ENCODE measurements around the gene IKZF3.
"Not testable (repeated sequence)": the region's sequence is repeated elsewhere in the genome, so short reads cannot be mapped to it uniquely, and the experiment has no call there.

Gene IKZF3

GRCh38 chr17:39727556-39727955 lies 136.6 kb downstream of the IKZF3 start:
- peaks cover 16% of the 10 kb centered on the region for H3K4me1 Mint-ChIP-seq (ENCODE audit: low read depth)
- no peaks in the 10 kb centered on the region for H3K27me3 Mint-ChIP-seq
- no peak overlapping the region for H3K4me3 Mint-ChIP-seq
- no peak overlapping the region for H3K27ac Mint-ChIP-seq
- H3K36me3 Mint-ChIP-seq, result peaks cover 3% of the 10 kb centered on the region
- no peaks in the 10 kb centered on the region for H3K9me3 Mint-ChIP-seq (ENCODE audit: low read depth)

- no peak overlapping the region for H3K27ac Mint-ChIP-seq
- H3K4me1 Mint-ChIP-seq (ENCODE audit: low read depth), result peaks cover 14% of the 10 kb centered on the region
- H3K4me3 Mint-ChIP-seq, result no peak overlapping the region
- peaks cover 3% of the 10 kb centered on the region for H3K36me3 Mint-ChIP-seq
- H3K9me3 Mint-ChIP-seq (ENCODE audit: low read depth), result no peaks in the 10 kb centered on the region
- H3K27me3 Mint-ChIP-seq, result no peaks in the 10 kb centered on the region
These were observed 137.5 kb downstream of the IKZF3 start for GRCh38 chr17:39726617-39727016.

GRCh38 chr17:39725923-39726322 lies 138.2 kb downstream of the IKZF3 start:
- not testable (repeated sequence) for H3K9me3 Mint-ChIP-seq (ENCODE audit: low read depth); H3K27ac Mint-ChIP-seq; H3K36me3 Mint-ChIP-seq; H3K27me3 Mint-ChIP-seq; H3K4me3 Mint-ChIP-seq
- peaks cover 14% of the 10 kb centered on the region for H3K4me1 Mint-ChIP-seq (ENCODE audit: low read depth)

- H3K27me3 Mint-ChIP-seq, result no peaks in the 10 kb centered on the region
- H3K9me3 Mint-ChIP-seq (ENCODE audit: low read depth), result no peaks in the 10 kb centered on the region
- no peak overlapping the region for H3K27ac Mint-ChIP-seq
These were observed 139.4 kb downstream of the IKZF3 start for GRCh38 chr17:39724731-39725130.

GRCh38 chr17:39722965-39723848 lies 140.9 kb downstream of the IKZF3 start:
- H3K4me1 Mint-ChIP-seq (ENCODE audit: low read depth), result no peaks in the 10 kb centered on the region
- no peak overlapping the region for H3K27ac Mint-ChIP-seq

More at GRCh38 chr17:39724731-39725130, 139.4 kb downstream of the IKZF3 start:
- Mint-ChIP-seq H3K4me3 (no peak overlapping the region), H3K4me1 (ENCODE audit: low read depth) (peaks cover 13% of the 10 kb centered on the region), H3K36me3 (peaks cover 3% of the 10 kb centered on the region)

GRCh38 chr17:39722104-39722503 lies 142.0 kb downstream of the IKZF3 start:
- peaks cover 2% of the 10 kb centered on the region for H3K36me3 Mint-ChIP-seq
- H3K9me3 Mint-ChIP-seq (ENCODE audit: low read depth), result no peaks in the 10 kb centered on the region
- no peak overlapping the region for H3K4me3 Mint-ChIP-seq
- no peaks in the 10 kb centered on the region for H3K4me1 Mint-ChIP-seq (ENCODE audit: low read depth)
- no peaks in the 10 kb centered on the region for H3K27me3 Mint-ChIP-seq
- H3K27ac Mint-ChIP-seq, result no peak overlapping the region

More at GRCh38 chr17:39722965-39723848, 140.9 kb downstream of the IKZF3 start:
- H3K9me3 Mint-ChIP-seq (ENCODE audit: low read depth), result no peaks in the 10 kb centered on the region
- H3K27me3 Mint-ChIP-seq, result no peaks in the 10 kb centered on the region
- H3K36me3 Mint-ChIP-seq, result peaks cover 2% of the 10 kb centered on the region
- no peak overlapping the region for H3K4me3 Mint-ChIP-seq

- Mint-ChIP-seq H3K4me1 (ENCODE audit: low read depth) (no peaks in the 10 kb centered on the region), H3K36me3 (peaks cover 2% of the 10 kb centered on the region), H3K27ac (no peak overlapping the region), H3K27me3 (no peaks in the 10 kb centered on the region), H3K9me3 (ENCODE audit: low read depth) (no peaks in the 10 kb centered on the region), H3K4me3 (no peak overlapping the region)
These were observed 144.4 kb downstream of the IKZF3 start for GRCh38 chr17:39719563-39720355.

- Mint-ChIP-seq H3K27me3 (no peaks in the 10 kb centered on the region), H3K4me3 (no peak overlapping the region), H3K27ac (no peak overlapping the region), H3K9me3 (ENCODE audit: low read depth) (no peaks in the 10 kb centered on the region), H3K4me1 (ENCODE audit: low read depth) (no peaks in the 10 kb centered on the region), H3K36me3 (no peaks in the 10 kb centered on the region)
These were observed 146.5 kb downstream of the IKZF3 start for GRCh38 chr17:39717660-39718059.

GRCh38 chr17:39716879-39717536 lies 147.1 kb downstream of the IKZF3 start:
- Mint-ChIP-seq H3K4me1 (ENCODE audit: low read depth) (no peaks in the 10 kb centered on the region), H3K9me3 (ENCODE audit: low read depth) (no peaks in the 10 kb centered on the region), H3K4me3 (no peak overlapping the region)

GRCh38 chr17:39716073-39716818 lies 147.9 kb downstream of the IKZF3 start:
- Mint-ChIP-seq H3K36me3 (no peaks in the 10 kb centered on the region), H3K27ac (no peak overlapping the region), H3K4me3 (no peak overlapping the region), H3K27me3 (no peaks in the 10 kb centered on the region), H3K4me1 (ENCODE audit: low read depth) (no peaks in the 10 kb centered on the region), H3K9me3 (ENCODE audit: low read depth) (no peaks in the 10 kb centered on the region)

More at GRCh38 chr17:39716879-39717536, 147.1 kb downstream of the IKZF3 start:
- Mint-ChIP-seq H3K36me3 (no peaks in the 10 kb centered on the region), H3K27me3 (no peaks in the 10 kb centered on the region), H3K27ac (no peak overlapping the region)

GRCh38 chr17:39715375-39716072 lies 148.6 kb downstream of the IKZF3 start:
- H3K27me3 Mint-ChIP-seq, result no peaks in the 10 kb centered on the region
- no peaks in the 10 kb centered on the region for H3K4me1 Mint-ChIP-seq (ENCODE audit: low read depth)
- no peaks in the 10 kb centered on the region for H3K9me3 Mint-ChIP-seq (ENCODE audit: low read depth)
- no peaks in the 10 kb centered on the region for H3K36me3 Mint-ChIP-seq
- no peak overlapping the region for H3K4me3 Mint-ChIP-seq
- no peak overlapping the region for H3K27ac Mint-ChIP-seq

GRCh38 chr17:39714234-39714633 lies 149.9 kb downstream of the IKZF3 start:
- Mint-ChIP-seq H3K36me3 (no peaks in the 10 kb centered on the region), H3K9me3 (ENCODE audit: low read depth) (no peaks in the 10 kb centered on the region), H3K4me3 (no peak overlapping the region), H3K27me3 (no peaks in the 10 kb centered on the region), H3K27ac (no peak overlapping the region), H3K4me1 (ENCODE audit: low read depth) (peaks cover 4% of the 10 kb centered on the region)

- Mint-ChIP-seq H3K36me3 (no peaks in the 10 kb centered on the region), H3K9me3 (ENCODE audit: low read depth) (no peaks in the 10 kb centered on the region), H3K4me1 (ENCODE audit: low read depth) (peaks cover 14% of the 10 kb centered on the region), H3K27ac (no peak overlapping the region), H3K4me3 (no peak overlapping the region), H3K27me3 (no peaks in the 10 kb centered on the region)
These were observed 152.3 kb downstream of the IKZF3 start for GRCh38 chr17:39711851-39712250.

GRCh38 chr17:39711071-39711470 lies 153.0 kb downstream of the IKZF3 start:
- H3K4me3 Mint-ChIP-seq; H3K9me3 Mint-ChIP-seq (ENCODE audit: low read depth); H3K36me3 Mint-ChIP-seq; H3K27ac Mint-ChIP-seq; H3K27me3 Mint-ChIP-seq: not testable (repeated sequence)
- peaks cover 20% of the 10 kb centered on the region for H3K4me1 Mint-ChIP-seq (ENCODE audit: low read depth)

Measured in activated naive CD8-positive, alpha-beta T cell (primary cell).